Esophagus squamous epithelium (tissue), 5 donors: ENCODE data around the gene TMEM176A. TPM values are rescaled to one million over a fixed set of nuclear protein-coding genes. Genes with fewer than 3 reads are reported as not detected.

Experiments used
- DNase-seq: peaks from one replicate; lab custom pipeline; 2025; lab: John Stamatoyannopoulos, UW
- H3K27ac ChIP-seq, 4 donors: fragments of 200-600 bp; sonication (generic); one replicate each; pipeline ENCODE4 v1.5.1; 2016 to 2019; ENCODE audit warnings: mild to moderate bottlenecking in 1 of 4
- H3K27me3 ChIP-seq, 4 donors: fragments of 200-600 bp; sonication (generic); 1 replicate in 3 of 4; 2 replicates in 1 of 4; pipeline versions ENCODE4 v1.5.1 to v1.6.0; 2017 to 2021; ENCODE audit warnings: antibody characterized with exemption in 1 of 4
- H3K36me3 ChIP-seq, 3 donors: fragments of 200-600 bp; sonication (generic); one replicate each; pipeline ENCODE4 v1.5.1; 2016 to 2019
- H3K4me1 ChIP-seq, 3 donors: fragments of 200-600 bp; sonication (generic); one replicate each; pipeline ENCODE4 v1.5.1; 2017 to 2019
- H3K4me3 ChIP-seq, 4 donors: fragments of 200-600 bp; sonication (generic); 1 replicate in 3 of 4; 2 replicates in 1 of 4; pipeline ENCODE4 v1.5.1; 2016 to 2019; ENCODE audit warnings: mild to moderate bottlenecking in 2 of 4, moderate library complexity in 1 of 4
- H3K9me3 ChIP-seq, 3 donors: fragments of 200-600 bp; sonication (generic); one replicate each; pipeline ENCODE4 v1.5.1; 2016 to 2019
- CTCF ChIP-seq, 6 experiments: fragments of 450-650 bp in 4 of 6; fragments of 200-600 bp in 2 of 6; sonication (generic) in 2 of 6; IDR thresholded peaks; one replicate each; pipeline ENCODE4 v1.5.1; 2016 to 2019; ENCODE audit warnings: antibody characterized with exemption in 6 of 6, mild to moderate bottlenecking in 4 of 6, moderate library complexity in 4 of 6
- POLR2A ChIP-seq, 4 donors: fragments of 450-650 bp; IDR thresholded peaks; one replicate each; pipeline ENCODE4 v1.6.1; 2017; ENCODE audit warnings: antibody characterized with exemption in 4 of 4, mild to moderate bottlenecking in 4 of 4, moderate library complexity in 3 of 4
- WGBS, 2 donors: methylation state at CpG; one replicate each; pipeline ENCODE4 v1.1.5; 2018; 5-methylcytosine and 5-hydroxymethylcytosine counted together
- intact Hi-C: fragments of 100-400 bp; cut with DNase I; formaldehyde crosslinking; loops from one replicate; pipeline ENCODE4 v1.15.0; 2022
- total RNA-seq, 4 donors: library from RNA; depleted of rRNA; stranded (reverse); fragments of >200 nt; gene quantifications; one replicate each; pipeline ENCODE4 v1.1.0, GENCODE V29; 2016
- donor health status: DM: yes; HTN: yes; CAD: no.

TMEM176A gene
- total RNA-seq, 4 donors from 2014 or later, result 2.5 to 35.5 (median 10.7) TPM

- Histone ChIP-seq H3K27me3 (peaks cover 0 to 52% (median 0%) of the 10 kb centered on the region in 4 donors), H3K4me3 (no peak within 1 kb of the TSS), H3K9me3 (no peaks in the 10 kb centered on the region), H3K27ac (no peak within 1 kb of the TSS), H3K4me1 (no peaks in the 10 kb centered on the region), H3K36me3 (no peaks in the 10 kb centered on the region)
- intact Hi-C loops, result no loop called here
- no peak for DNase-seq
- TF ChIP-seq POLR2A (IDR thresholded peaks at IDR 0.05), result no peak
- TF ChIP-seq CTCF (IDR thresholded peaks at IDR 0.05), result no peak
- WGBS, 2 donors, result 29 to 42% methylated on average over 4 to 6 of the region's 8 CpGs
Measured at GRCh38 chr7:150852371-150852905, 51.9 kb downstream of the TMEM176A start, which contains the start of gene AOC1. Gene AOC1, plus strand, starts transcription at chr7:150852517. Its CDS starts 3,954 bp downstream, at chr7:150856471.

- H3K27me3 ChIP-seq, result peaks cover 0 to 61% (median 0%) of the 10 kb centered on the region in 4 donors
- DNase-seq, result no peak
- no peak overlapping the region for H3K27ac ChIP-seq
- TF ChIP-seq CTCF (IDR thresholded peaks at IDR 0.05) (no peak), POLR2A (IDR thresholded peaks at IDR 0.05) (no peak)
- H3K4me1 ChIP-seq, result no peaks in the 10 kb centered on the region
- H3K36me3 ChIP-seq, result no peaks in the 10 kb centered on the region
- intact Hi-C loops, result no loop called here
- H3K4me3 ChIP-seq, result no peak overlapping the region
- no peaks in the 10 kb centered on the region for H3K9me3 ChIP-seq
- 69 to 73% methylated on average over 12 to 19 of the region's 19 CpGs for WGBS, 2 donors
Measured at GRCh38 chr7:150854066-150855000, 53.8 kb downstream of the TMEM176A start.

Other genes starting within 250 kb of the TMEM176A start
- 10 to 100 TPM in 2 of 4 donors, 1 to 10 TPM in 2; 2.1 to 23.7 (median 12.1) TPM for gene GIMAP4, start 233.4 kb upstream of the TMEM176A start, total RNA-seq
- 10 to 100 TPM in 2 of 4 donors, 1 to 10 TPM in 2; 3.1 to 30.1 (median 12.9) TPM for gene GIMAP6, start 168.4 kb upstream of the TMEM176A start, total RNA-seq
- 10 to 100 TPM in 1 of 4 donors, 1 to 10 TPM in 2, under 1 TPM in 1; 0.72 to 12.4 (median 5.6) TPM for gene GIMAP2, start 115.1 kb upstream of the TMEM176A start, total RNA-seq
- 1 to 10 TPM in 3 of 4 donors, under 1 TPM in 1; 0.97 to 9.3 (median 4.8) TPM for gene GIMAP1, start 84.2 kb upstream of the TMEM176A start, total RNA-seq
- gene GIMAP5, start 63.4 kb upstream of the TMEM176A start, total RNA-seq, result 10 to 100 TPM in 2 of 4 donors, 1 to 10 TPM in 1, under 1 TPM in 1; 0.15 to 29.4 (median 8.2) TPM
- gene TMEM176B, start 405 bp upstream of the TMEM176A start, total RNA-seq, result 10 to 100 TPM in 2 of 4 donors, 1 to 10 TPM in 2; 3.3 to 54.9 (median 12.4) TPM
- 1 to 10 TPM in 2 of 4 donors, under 1 TPM in 2; 0.26 to 4.4 (median 1.4) TPM for gene AOC1, start 51.7 kb downstream of the TMEM176A start, total RNA-seq
- 1 to 10 TPM in 1 of 4 donors, under 1 TPM in 3; 0.19 to 2.5 (median 0.72) TPM for gene KCNH2, start 177.6 kb downstream of the TMEM176A start, total RNA-seq
- 1 to 10 TPM; 1.4 to 3.2 (median 2.2) TPM for gene NOS3, start 190.2 kb downstream of the TMEM176A start, total RNA-seq
- gene ATG9B, start 223.7 kb downstream of the TMEM176A start, total RNA-seq, result 10 to 100 TPM in 2 of 4 donors, 1 to 10 TPM in 2; 1.5 to 45.2 (median 12.8) TPM
- 10 to 100 TPM; 23.1 to 41.0 (median 26.1) TPM for gene ABCB8, start 227.7 kb downstream of the TMEM176A start, total RNA-seq
- under 1 TPM in 2 of 4 donors, not detected in 2; 0.40 to 0.95 TPM for gene ASIC3, start 247.8 kb downstream of the TMEM176A start, total RNA-seq